Fibroblast of villous mesenchyme (primary cell): ENCODE data around the gene AARSD1. TPM values are rescaled to one million over a fixed set of nuclear protein-coding genes. Genes with fewer than 3 reads are reported as not detected.

Experiments
- DNase-seq: peaks from one replicate; pipeline ENCODE4 v3.0.0-alpha.2; 2010; ENCODE audit warnings: low read depth
- H3K4me3 ChIP-seq: 2 replicates; pipeline ENCODE4 v1.5.1; 2011; ENCODE audit warnings: low read depth, mild to moderate bottlenecking, low read length
- CTCF ChIP-seq: IDR thresholded peaks from 2 replicates; pipeline ENCODE4 v1.5.1; 2012; ENCODE audit warnings: low read depth, mild to moderate bottlenecking, low read length; ENCODE audit not compliant: insufficient read depth
- small RNA-seq: library from RNA; depleted of rRNA; stranded (forward); fragments of <200 nt; gene quantifications from one replicate; pipeline ENCODE3, GENCODE V24; 2012
- total RNA-seq: library from RNA; depleted of rRNA; stranded (reverse); fragments of >200 nt; gene quantifications from 2 replicates; pipeline ENCODE4 v1.2.3, GENCODE V29; 2012

Gene AARSD1
- total RNA-seq, 1 donor = 16.0 TPM

DNA sequence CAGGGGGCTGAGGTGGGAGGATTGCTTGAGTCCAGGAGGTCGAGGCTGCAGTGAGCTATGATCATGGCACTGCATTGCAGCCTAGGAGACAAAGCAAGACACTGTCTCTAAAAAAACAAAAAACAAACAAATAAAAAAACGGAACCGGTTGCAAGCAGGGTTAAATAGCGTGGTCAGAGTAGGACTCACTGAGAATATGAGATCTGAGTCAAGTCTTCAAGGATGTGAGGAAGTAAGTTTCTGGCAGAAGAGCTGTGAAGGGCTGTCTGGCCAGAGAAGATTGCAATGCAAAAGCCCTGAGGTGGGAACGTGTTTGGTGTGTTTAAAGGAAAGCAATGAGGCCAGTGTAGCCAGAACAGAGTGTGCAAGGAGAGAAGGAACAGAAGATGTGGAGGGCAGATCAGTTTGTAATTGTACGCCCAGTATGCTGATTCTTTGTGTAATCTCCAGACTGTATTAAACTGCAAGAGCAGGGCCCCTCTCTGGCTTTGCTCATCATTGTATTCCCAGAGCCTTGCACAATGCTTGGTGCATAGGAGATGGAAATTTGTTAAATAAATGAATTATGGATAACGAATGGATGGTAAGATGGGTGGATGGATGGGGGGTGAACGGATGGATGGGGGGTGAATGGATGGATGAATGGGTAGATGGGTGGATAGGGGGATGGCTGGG, 57.3 kb downstream of the AARSD1 start:
- no peak overlapping the region for H3K4me3 ChIP-seq
- no peak for DNase-seq
- TF ChIP-seq CTCF = no peak

GRCh38 chr17:42904110-42904469, 60.2 kb downstream of the AARSD1 start:
- TF ChIP-seq CTCF = no peak
- no peak overlapping the region for H3K4me3 ChIP-seq
- no peak for DNase-seq

- no peak for DNase-seq
- no peak for TF ChIP-seq CTCF
- no peak overlapping the region for H3K4me3 ChIP-seq
Observed at GRCh38 chr17:42901535-42902229, 62.6 kb downstream of the AARSD1 start.

Small RNA genes within 50 kb of the gene (small RNA-seq; reads per million reads assigned to genes)
- gene AARSD1 (not detected), gene RF00561 (not detected)

Other genes with a start within 250 kb of the AARSD1 start
- 16.8 and 22.0 TPM in 2 replicates for gene EZH1, start 219.4 kb downstream of the AARSD1 start, total RNA-seq
- gene RAMP2, start 203.2 kb downstream of the AARSD1 start, total RNA-seq = not detected in 2 replicates
- 52.2 and 53.1 TPM in 2 replicates for gene VPS25, start 191.0 kb downstream of the AARSD1 start, total RNA-seq
- 1.3 and 3.9 TPM in 2 replicates for gene WNK4, start 183.8 kb downstream of the AARSD1 start, total RNA-seq
- 52.2 and 66.4 TPM in 2 replicates for gene COA3, start 165.8 kb downstream of the AARSD1 start, total RNA-seq
- gene CNTD1, start 165.6 kb downstream of the AARSD1 start, total RNA-seq = 0.32 TPM in 1 of 2 replicates, not detected in the other
- 70.2 and 90.2 TPM in 2 replicates for gene BECN1, start 140.2 kb downstream of the AARSD1 start, total RNA-seq
- 102 and 130 TPM in 2 replicates for gene PSME3, start 131.1 kb downstream of the AARSD1 start, total RNA-seq
- 0.43 and 0.64 TPM in 2 replicates for gene AOC2, start 119.9 kb downstream of the AARSD1 start, total RNA-seq
- gene AOC3, start 113.3 kb downstream of the AARSD1 start, total RNA-seq = under 0.01 and 0.32 TPM in 2 replicates
- not detected in 2 replicates for gene G6PC1, start 63.7 kb downstream of the AARSD1 start, total RNA-seq
- gene PTGES3L, start 15.6 kb upstream of the AARSD1 start, total RNA-seq = 1.3 TPM in 2 replicates
- gene RUNDC1, start 16.1 kb upstream of the AARSD1 start, total RNA-seq = 9.3 and 11.2 TPM in 2 replicates
- 1,005 and 1,254 TPM in 2 replicates for gene RPL27, start 34.0 kb upstream of the AARSD1 start, total RNA-seq
- 31.5 and 34.5 TPM in 2 replicates for gene IFI35, start 42.3 kb upstream of the AARSD1 start, total RNA-seq
- 207 and 320 TPM in 2 replicates for gene VAT1, start 57.9 kb upstream of the AARSD1 start, total RNA-seq
- 0.97 and 1.3 TPM in 2 replicates for gene RND2, start 60.8 kb upstream of the AARSD1 start, total RNA-seq
- 11.9 and 16.8 TPM in 2 replicates for gene BRCA1, start 160.9 kb upstream of the AARSD1 start, total RNA-seq
- 79.9 and 135 TPM in 2 replicates for gene NBR1, start 206.8 kb upstream of the AARSD1 start, total RNA-seq
- gene TMEM106A, start 247.4 kb upstream of the AARSD1 start, total RNA-seq = 11.0 and 11.7 TPM in 2 replicates